ENCODE data around the gene CDK10.
A peak's percentile ranks its signal among the peaks of the same experiment; 100 is the strongest.

Gene CDK10

DNA sequence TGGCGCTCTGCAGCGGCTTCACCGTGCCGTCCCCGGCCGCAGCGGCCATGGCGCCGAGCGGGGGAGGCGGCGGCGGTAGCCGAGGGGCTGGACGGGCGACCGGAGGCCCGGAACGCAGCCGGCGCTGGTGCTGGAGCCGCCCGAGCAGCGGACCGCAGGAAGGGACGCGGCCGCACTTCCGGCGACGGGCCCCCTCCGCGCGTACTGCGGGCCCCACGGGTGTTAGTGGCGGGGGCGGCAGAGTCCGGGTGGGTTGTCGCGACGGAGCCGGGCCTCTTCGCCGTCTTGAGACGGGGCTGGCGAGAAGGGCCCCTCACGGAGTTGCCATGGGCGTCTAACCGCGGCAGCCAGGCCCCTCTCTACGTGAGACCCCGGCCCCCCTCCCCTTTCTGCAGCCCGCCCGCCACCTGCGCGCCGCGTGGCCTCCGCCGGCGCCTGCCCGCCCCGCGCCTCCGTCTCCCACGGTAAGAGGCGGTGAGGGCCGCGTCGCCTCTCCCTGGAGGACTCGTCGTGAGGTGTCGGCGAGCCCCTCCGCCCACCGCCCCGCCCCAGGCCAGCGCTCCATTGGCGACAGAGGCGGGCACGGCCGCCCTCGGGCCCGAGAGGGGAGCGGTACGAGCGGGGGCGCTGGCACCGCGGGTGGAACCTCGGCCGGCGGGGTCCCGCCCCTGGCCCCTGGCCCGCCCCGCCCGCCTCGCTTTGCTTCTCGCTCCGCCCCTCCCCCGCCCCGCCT, 34.5 kb downstream of the CDK10 start, which contains the start of the genes VPS9D1 and ZNF276:
VPS9D1 (minus strand) TSS at position 86 of the 733 bp plus-strand sequence; CDS start at position 49, 37 bp downstream.
ZNF276 (plus strand) TSS at position 725 of the 733 bp plus-strand sequence. CDS start 104 bp downstream, outside the sequence.
- Histone ChIP-seq H3K9me3 (ENCODE audit: control insufficient read depth in 1 of 2, low read length in 2 of 2) (no peaks in the 10 kb centered on the region), H3K27me3 (ENCODE audit: low read depth, low read length) (no peaks in the 10 kb centered on the region), H3K4me3 (ENCODE audit: low read depth in 1 of 2, low read length in 2 of 2) (peak within 1 kb of the TSS; percentile 67 to 76), H3K4me1 (ENCODE audit: control insufficient read depth in 1 of 2, insufficient read depth in 2 of 2, low read length in 2 of 2) (peaks cover 3 to 31% of the 10 kb centered on the region in 2 donors), H3K27ac (ENCODE audit: low read length) (peak within 1 kb of the TSS; percentile 51), H3K36me3 (ENCODE audit: control insufficient read depth in 1 of 2, insufficient read depth in 2 of 2, low read length in 2 of 2) (peaks cover 10 to 12% of the 10 kb centered on the region in 2 donors)

GRCh38 chr16:89721546-89722391, 35.3 kb downstream of the CDK10 start:
- Histone ChIP-seq H3K4me3 (ENCODE audit: low read depth in 1 of 2, low read length in 2 of 2) (peak overlapping the region; percentile 66 to 76), H3K36me3 (ENCODE audit: control insufficient read depth in 1 of 2, insufficient read depth in 2 of 2, low read length in 2 of 2) (peaks cover 10 to 12% of the 10 kb centered on the region in 2 donors), H3K9me3 (ENCODE audit: control insufficient read depth in 1 of 2, low read length in 2 of 2) (no peaks in the 10 kb centered on the region), H3K27ac (ENCODE audit: low read length) (peak overlapping the region; percentile 51), H3K27me3 (ENCODE audit: low read depth, low read length) (no peaks in the 10 kb centered on the region), H3K4me1 (ENCODE audit: control insufficient read depth in 1 of 2, insufficient read depth in 2 of 2, low read length in 2 of 2) (peaks cover 3 to 31% of the 10 kb centered on the region in 2 donors)

GRCh38 chr16:89722392-89723278, 36.1 kb downstream of the CDK10 start:
- H3K9me3 ChIP-seq (ENCODE audit: control insufficient read depth in 1 of 2, low read length in 2 of 2), result no peaks in the 10 kb centered on the region
- H3K27ac ChIP-seq (ENCODE audit: low read length), result peak overlapping the region; percentile 51
- H3K4me1 ChIP-seq (ENCODE audit: control insufficient read depth in 1 of 2, insufficient read depth in 2 of 2, low read length in 2 of 2), result peaks cover 3 to 31% of the 10 kb centered on the region in 2 donors
- peak overlapping the region; percentile 66 to 76 for H3K4me3 ChIP-seq (ENCODE audit: low read depth in 1 of 2, low read length in 2 of 2)
- no peaks in the 10 kb centered on the region for H3K27me3 ChIP-seq (ENCODE audit: low read depth, low read length)
- peaks cover 10 to 19% of the 10 kb centered on the region in 2 donors for H3K36me3 ChIP-seq (ENCODE audit: control insufficient read depth in 1 of 2, insufficient read depth in 2 of 2, low read length in 2 of 2)

DNA sequence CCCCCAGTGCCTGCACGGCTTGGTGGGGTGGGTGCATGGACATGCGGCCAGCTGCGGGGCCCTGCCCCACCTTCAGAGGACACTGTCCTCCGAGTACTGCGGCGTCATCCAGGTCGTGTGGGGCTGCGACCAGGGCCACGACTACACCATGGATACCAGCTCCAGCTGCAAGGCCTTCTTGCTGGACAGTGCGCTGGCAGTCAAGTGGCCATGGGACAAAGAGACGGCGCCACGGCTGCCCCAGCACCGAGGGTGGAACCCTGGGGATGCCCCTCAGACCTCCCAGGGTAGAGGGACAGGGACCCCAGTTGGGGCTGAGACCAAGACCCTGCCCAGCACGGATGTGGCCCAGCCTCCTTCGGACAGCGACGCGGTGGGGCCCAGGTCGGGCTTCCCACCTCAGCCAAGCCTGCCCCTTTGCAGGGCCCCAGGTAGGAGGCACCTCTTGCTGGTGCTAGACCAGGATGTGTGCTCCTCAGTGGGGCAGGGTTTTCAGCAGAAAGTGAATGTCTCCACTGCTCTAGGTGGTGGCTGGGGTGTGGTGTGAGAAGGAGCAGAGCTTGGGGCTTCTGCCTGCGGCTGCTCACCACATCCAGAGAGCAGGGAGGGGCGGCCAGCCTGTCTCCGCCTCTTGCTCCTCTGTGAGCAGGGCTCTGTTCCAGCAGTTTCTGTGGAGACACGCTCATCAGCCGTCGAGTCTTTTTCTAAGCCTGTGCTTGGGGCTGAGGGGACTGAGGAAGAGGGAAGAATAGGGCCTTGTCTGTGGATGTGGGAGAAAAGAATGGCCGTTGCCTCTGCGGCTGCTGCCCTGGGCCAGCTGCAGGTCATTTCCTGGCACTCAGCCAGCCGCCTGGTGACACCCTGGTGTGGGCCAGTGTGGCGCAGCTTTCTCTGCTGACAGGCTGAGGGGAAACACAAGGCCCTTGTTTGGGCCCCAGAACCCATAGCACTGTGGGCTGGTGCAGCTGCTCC, 37.1 kb downstream of the CDK10 start:
- Histone ChIP-seq H3K36me3 (ENCODE audit: control insufficient read depth in 1 of 2, insufficient read depth in 2 of 2, low read length in 2 of 2) (peaks cover 10 to 24% of the 10 kb centered on the region in 2 donors), H3K4me1 (ENCODE audit: control insufficient read depth in 1 of 2, insufficient read depth in 2 of 2, low read length in 2 of 2) (peaks cover 3 to 31% of the 10 kb centered on the region in 2 donors), H3K27me3 (ENCODE audit: low read depth, low read length) (no peaks in the 10 kb centered on the region), H3K9me3 (ENCODE audit: control insufficient read depth in 1 of 2, low read length in 2 of 2) (no peaks in the 10 kb centered on the region), H3K4me3 (ENCODE audit: low read depth in 1 of 2, low read length in 2 of 2) (peak overlapping the region; percentile 66 to 76), H3K27ac (ENCODE audit: low read length) (no peak overlapping the region)

DNA sequence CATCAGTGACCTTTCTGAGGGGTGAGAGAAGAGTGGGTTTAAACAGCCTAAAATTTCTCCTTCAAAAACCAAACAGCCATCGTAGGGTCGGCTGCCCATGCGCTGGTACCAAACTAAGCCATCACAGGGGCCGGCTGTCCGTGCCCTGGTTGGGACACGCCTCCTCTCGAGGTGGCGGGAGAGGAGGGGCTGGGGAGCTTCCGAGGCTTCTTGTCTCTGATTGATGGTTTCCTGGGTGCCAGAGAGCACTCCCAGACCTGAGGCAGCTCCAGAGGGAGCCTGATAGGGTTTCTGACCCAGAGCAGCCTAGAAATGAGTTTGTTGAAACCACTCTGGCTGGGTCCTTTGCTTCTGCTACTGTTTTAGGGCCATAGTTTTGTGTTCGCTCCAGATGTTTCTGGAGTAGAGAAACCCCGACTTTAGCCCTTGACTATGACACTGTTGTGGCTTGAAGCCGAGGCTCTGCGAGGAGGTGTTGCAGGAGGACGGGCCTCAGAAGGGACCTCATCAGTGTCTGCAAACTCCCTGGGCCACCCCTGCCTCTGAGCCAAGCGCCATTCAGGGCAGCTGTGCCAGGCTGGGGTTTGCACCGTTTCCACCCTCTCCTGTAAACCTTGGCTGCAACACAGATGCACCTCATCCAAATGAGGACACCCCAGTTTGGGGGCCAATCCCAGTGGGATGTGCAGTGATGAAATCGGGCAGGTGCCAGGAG, 41.1 kb downstream of the CDK10 start:
- peaks cover 2 to 18% of the 10 kb centered on the region in 2 donors for H3K4me1 ChIP-seq (ENCODE audit: control insufficient read depth in 1 of 2, insufficient read depth in 2 of 2, low read length in 2 of 2)
- H3K4me3 ChIP-seq (ENCODE audit: low read depth in 1 of 2, low read length in 2 of 2), result no peak overlapping the region
- H3K36me3 ChIP-seq (ENCODE audit: control insufficient read depth in 1 of 2, insufficient read depth in 2 of 2, low read length in 2 of 2), result peaks cover 28 to 57% of the 10 kb centered on the region in 2 donors
- no peaks in the 10 kb centered on the region for H3K9me3 ChIP-seq (ENCODE audit: control insufficient read depth in 1 of 2, low read length in 2 of 2)
- no peak overlapping the region for H3K27ac ChIP-seq (ENCODE audit: low read length)
- no peaks in the 10 kb centered on the region for H3K27me3 ChIP-seq (ENCODE audit: low read depth, low read length)

GRCh38 chr16:89729293-89729692, 42.8 kb downstream of the CDK10 start:
- H3K36me3 ChIP-seq (ENCODE audit: control insufficient read depth in 1 of 2, insufficient read depth in 2 of 2, low read length in 2 of 2), result peaks cover 33 to 63% of the 10 kb centered on the region in 2 donors
- H3K4me3 ChIP-seq (ENCODE audit: low read depth in 1 of 2, low read length in 2 of 2), result no peak overlapping the region
- H3K4me1 ChIP-seq (ENCODE audit: control insufficient read depth in 1 of 2, insufficient read depth in 2 of 2, low read length in 2 of 2), result peaks cover 0 to under 1% of the 10 kb centered on the region in 2 donors
- no peaks in the 10 kb centered on the region for H3K9me3 ChIP-seq (ENCODE audit: control insufficient read depth in 1 of 2, low read length in 2 of 2)
- no peaks in the 10 kb centered on the region for H3K27me3 ChIP-seq (ENCODE audit: low read depth, low read length)
- no peak overlapping the region for H3K27ac ChIP-seq (ENCODE audit: low read length)

DNA sequence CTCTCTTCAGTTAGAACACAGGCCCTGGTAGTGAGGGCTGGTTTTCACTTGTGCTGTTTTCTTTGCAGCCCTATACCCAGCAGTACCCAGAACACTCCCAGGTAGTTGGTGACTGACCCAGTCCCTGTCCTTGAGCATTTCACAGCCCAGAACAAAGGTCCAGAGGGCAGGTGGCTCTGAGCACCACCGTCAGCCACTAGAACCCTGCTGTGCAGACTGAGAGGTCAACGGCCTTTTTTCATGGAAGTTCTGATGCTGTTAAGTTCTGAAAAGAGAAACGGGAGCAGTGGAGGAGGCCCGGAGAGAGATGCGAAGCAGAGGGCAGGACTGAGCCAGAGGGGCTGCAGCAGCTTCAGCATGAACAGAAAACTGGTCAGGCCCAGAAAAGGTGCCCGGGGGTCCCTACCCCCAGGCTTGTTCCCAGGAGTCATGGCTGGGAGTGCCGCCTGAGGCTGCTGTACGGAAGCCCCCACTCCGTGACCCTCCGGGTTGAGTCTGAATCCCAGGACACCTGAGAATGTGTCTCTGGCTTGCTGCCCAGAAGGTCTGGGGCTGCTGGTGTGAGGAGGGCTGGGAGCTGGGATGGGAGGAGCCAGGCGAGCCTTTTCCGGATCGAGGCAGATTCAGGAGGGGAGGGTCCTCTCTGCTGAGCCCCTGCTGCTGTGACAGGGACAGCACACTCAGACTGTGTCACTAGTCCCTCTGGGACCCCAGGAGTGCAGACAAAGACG, 43.5 kb downstream of the CDK10 start:
- H3K36me3 ChIP-seq (ENCODE audit: control insufficient read depth in 1 of 2, insufficient read depth in 2 of 2, low read length in 2 of 2), result peaks cover 37 to 70% of the 10 kb centered on the region in 2 donors
- H3K4me1 ChIP-seq (ENCODE audit: control insufficient read depth in 1 of 2, insufficient read depth in 2 of 2, low read length in 2 of 2), result no peaks in the 10 kb centered on the region
- no peaks in the 10 kb centered on the region for H3K9me3 ChIP-seq (ENCODE audit: control insufficient read depth in 1 of 2, low read length in 2 of 2)
- no peaks in the 10 kb centered on the region for H3K27me3 ChIP-seq (ENCODE audit: low read depth, low read length)
- no peak overlapping the region for H3K4me3 ChIP-seq (ENCODE audit: low read depth in 1 of 2, low read length in 2 of 2)
- H3K27ac ChIP-seq (ENCODE audit: low read length), result no peak overlapping the region

- no peak overlapping the region for H3K27ac ChIP-seq (ENCODE audit: low read length)
- no peak overlapping the region for H3K4me3 ChIP-seq (ENCODE audit: low read depth in 1 of 2, low read length in 2 of 2)
- H3K36me3 ChIP-seq (ENCODE audit: control insufficient read depth in 1 of 2, insufficient read depth in 2 of 2, low read length in 2 of 2), result peaks cover 40 to 76% of the 10 kb centered on the region in 2 donors
- no peaks in the 10 kb centered on the region for H3K9me3 ChIP-seq (ENCODE audit: control insufficient read depth in 1 of 2, low read length in 2 of 2)
- no peaks in the 10 kb centered on the region for H3K27me3 ChIP-seq (ENCODE audit: low read depth, low read length)
- no peaks in the 10 kb centered on the region for H3K4me1 ChIP-seq (ENCODE audit: control insufficient read depth in 1 of 2, insufficient read depth in 2 of 2, low read length in 2 of 2)
These were observed 44.2 kb downstream of the CDK10 start for GRCh38 chr16:89730610-89731234.
